ENCODE measurements around the gene SPTBN1.

SPTBN1 gene

GRCh38 chr2:54419388-54419787, 36.7 kb upstream of the SPTBN1 start:
- peaks cover 11% of the 10 kb centered on the region for H3K4me1 ChIP-seq (ENCODE audit: low read length)
- no peaks in the 10 kb centered on the region for H3K27me3 ChIP-seq (ENCODE audit: low read depth, low read length)
- H3K9me3 ChIP-seq (ENCODE audit: insufficient read depth, low read length), result no peaks in the 10 kb centered on the region
- H4K20me1 ChIP-seq (ENCODE audit: insufficient read depth, low read length), result no peaks in the 10 kb centered on the region
- no peak overlapping the region for H3K4me3 ChIP-seq (ENCODE audit: low read length)
- no peak overlapping the region for H3K9ac ChIP-seq (ENCODE audit: low read length)
- no peak overlapping the region for H2AFZ ChIP-seq (ENCODE audit: low read depth, low read length)
- no peaks in the 10 kb centered on the region for H3K36me3 ChIP-seq (replicated peaks; ENCODE audit: low read depth, low read length)
- TF ChIP-seq, protein P1, sequence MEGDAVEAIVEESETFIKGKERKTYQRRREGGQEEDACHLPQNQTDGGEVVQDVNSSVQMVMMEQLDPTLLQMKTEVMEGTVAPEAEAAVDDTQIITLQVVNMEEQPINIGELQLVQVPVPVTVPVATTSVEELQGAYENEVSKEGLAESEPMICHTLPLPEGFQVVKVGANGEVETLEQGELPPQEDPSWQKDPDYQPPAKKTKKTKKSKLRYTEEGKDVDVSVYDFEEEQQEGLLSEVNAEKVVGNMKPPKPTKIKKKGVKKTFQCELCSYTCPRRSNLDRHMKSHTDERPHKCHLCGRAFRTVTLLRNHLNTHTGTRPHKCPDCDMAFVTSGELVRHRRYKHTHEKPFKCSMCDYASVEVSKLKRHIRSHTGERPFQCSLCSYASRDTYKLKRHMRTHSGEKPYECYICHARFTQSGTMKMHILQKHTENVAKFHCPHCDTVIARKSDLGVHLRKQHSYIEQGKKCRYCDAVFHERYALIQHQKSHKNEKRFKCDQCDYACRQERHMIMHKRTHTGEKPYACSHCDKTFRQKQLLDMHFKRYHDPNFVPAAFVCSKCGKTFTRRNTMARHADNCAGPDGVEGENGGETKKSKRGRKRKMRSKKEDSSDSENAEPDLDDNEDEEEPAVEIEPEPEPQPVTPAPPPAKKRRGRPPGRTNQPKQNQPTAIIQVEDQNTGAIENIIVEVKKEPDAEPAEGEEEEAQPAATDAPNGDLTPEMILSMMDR (IDR thresholded peaks at IDR 0.05; ENCODE audit: low read depth, low read length), result no peak
- TF ChIP-seq EZH2phosphoT487 (IDR thresholded peaks at IDR 0.05; ENCODE audit: low read depth), result no peak
- H3K79me2 ChIP-seq (ENCODE audit: low read length), result no peaks in the 10 kb centered on the region
- H3K27ac ChIP-seq (ENCODE audit: low read length), result no peak overlapping the region
- H3K4me2 ChIP-seq (ENCODE audit: low read length), result no peak overlapping the region

DNA sequence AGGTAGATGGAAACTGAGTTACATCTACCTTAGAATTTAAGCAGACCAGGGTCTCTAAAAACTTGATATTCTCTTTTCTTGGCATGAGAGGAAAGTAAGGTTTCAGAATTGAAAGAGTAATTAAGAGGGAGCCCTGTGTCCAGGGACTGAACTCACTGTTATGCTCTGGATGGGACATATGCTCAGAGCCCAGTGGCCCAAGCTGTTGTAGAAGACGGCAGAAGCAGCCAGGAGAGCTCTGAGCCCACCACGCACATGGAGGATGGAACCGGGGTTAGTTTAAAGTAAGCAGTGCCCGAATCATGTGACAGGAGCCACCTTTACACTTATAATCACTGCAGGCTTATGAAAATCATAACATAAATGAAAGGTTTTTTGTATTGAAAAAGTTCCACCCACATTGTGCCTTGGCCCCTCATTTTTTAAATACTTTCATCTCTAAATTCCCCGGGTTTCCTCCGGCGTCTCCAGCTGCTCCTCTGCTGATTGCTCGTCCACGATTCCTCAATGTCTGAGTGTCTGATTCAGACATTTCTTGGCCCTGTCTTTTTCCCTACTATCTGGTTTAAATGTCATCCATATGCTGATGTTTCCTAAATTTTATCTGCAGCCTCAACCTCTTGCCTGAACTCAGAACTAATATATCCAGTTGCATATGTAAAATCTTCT, 36.1 kb upstream of the SPTBN1 start:
- Histone ChIP-seq H3K36me3 (replicated peaks; ENCODE audit: low read depth, low read length) (no peaks in the 10 kb centered on the region), H3K4me3 (ENCODE audit: low read length) (no peak overlapping the region), H3K9ac (ENCODE audit: low read length) (no peak overlapping the region), H3K4me2 (ENCODE audit: low read length) (no peak overlapping the region), H4K20me1 (ENCODE audit: insufficient read depth, low read length) (no peaks in the 10 kb centered on the region), H3K27me3 (ENCODE audit: low read depth, low read length) (no peaks in the 10 kb centered on the region), H3K4me1 (ENCODE audit: low read length) (peaks cover 11% of the 10 kb centered on the region), H3K27ac (ENCODE audit: low read length) (no peak overlapping the region), H3K79me2 (ENCODE audit: low read length) (no peaks in the 10 kb centered on the region), H3K9me3 (ENCODE audit: insufficient read depth, low read length) (no peaks in the 10 kb centered on the region), H2AFZ (ENCODE audit: low read depth, low read length) (no peak overlapping the region)
- TF ChIP-seq, protein P1 (IDR thresholded peaks at IDR 0.05; ENCODE audit: low read depth, low read length), result no peak
- no peak for TF ChIP-seq EZH2phosphoT487 (IDR thresholded peaks at IDR 0.05; ENCODE audit: low read depth)

- H3K4me3 ChIP-seq (ENCODE audit: low read length), result no peak overlapping the region
- peaks cover 11% of the 10 kb centered on the region for H3K4me1 ChIP-seq (ENCODE audit: low read length)
- H2AFZ ChIP-seq (ENCODE audit: low read depth, low read length), result no peak overlapping the region
- H3K27ac ChIP-seq (ENCODE audit: low read length), result no peak overlapping the region
- TF ChIP-seq, protein P1 (IDR thresholded peaks at IDR 0.05; ENCODE audit: low read depth, low read length), result no peak
- TF ChIP-seq EZH2phosphoT487 (IDR thresholded peaks at IDR 0.05; ENCODE audit: low read depth), result no peak
- H4K20me1 ChIP-seq (ENCODE audit: insufficient read depth, low read length), result no peaks in the 10 kb centered on the region
- no peaks in the 10 kb centered on the region for H3K9me3 ChIP-seq (ENCODE audit: insufficient read depth, low read length)
- H3K9ac ChIP-seq (ENCODE audit: low read length), result no peak overlapping the region
- no peaks in the 10 kb centered on the region for H3K27me3 ChIP-seq (ENCODE audit: low read depth, low read length)
- H3K4me2 ChIP-seq (ENCODE audit: low read length), result peak overlapping the region; percentile 15; the same call in 1 of the 2 replicates
- no peaks in the 10 kb centered on the region for H3K36me3 ChIP-seq (replicated peaks; ENCODE audit: low read depth, low read length)
- H3K79me2 ChIP-seq (ENCODE audit: low read length), result no peaks in the 10 kb centered on the region
These were observed 35.5 kb upstream of the SPTBN1 start for GRCh38 chr2:54420524-54421172.

GRCh38 chr2:54422072-54422581, 34.0 kb upstream of the SPTBN1 start:
- no peaks in the 10 kb centered on the region for H3K9me3 ChIP-seq (ENCODE audit: insufficient read depth, low read length)
- H3K4me2 ChIP-seq (ENCODE audit: low read length), result no peak overlapping the region
- no peaks in the 10 kb centered on the region for H3K36me3 ChIP-seq (replicated peaks; ENCODE audit: low read depth, low read length)
- no peaks in the 10 kb centered on the region for H3K27me3 ChIP-seq (ENCODE audit: low read depth, low read length)
- no peak overlapping the region for H3K9ac ChIP-seq (ENCODE audit: low read length)
- TF ChIP-seq, protein P1 (IDR thresholded peaks at IDR 0.05; ENCODE audit: low read depth, low read length), result no peak
- TF ChIP-seq EZH2phosphoT487 (IDR thresholded peaks at IDR 0.05; ENCODE audit: low read depth), result no peak
- no peaks in the 10 kb centered on the region for H3K79me2 ChIP-seq (ENCODE audit: low read length)
- no peak overlapping the region for H2AFZ ChIP-seq (ENCODE audit: low read depth, low read length)
- no peak overlapping the region for H3K4me3 ChIP-seq (ENCODE audit: low read length)
- H4K20me1 ChIP-seq (ENCODE audit: insufficient read depth, low read length), result no peaks in the 10 kb centered on the region
- H3K4me1 ChIP-seq (ENCODE audit: low read length), result peaks cover 11% of the 10 kb centered on the region
- no peak overlapping the region for H3K27ac ChIP-seq (ENCODE audit: low read length)
